Pancreas (tissue), 10 donors: ENCODE results near the gene LHX5. TPM values are rescaled to one million over a fixed set of nuclear protein-coding genes. Genes with fewer than 3 reads are reported as not detected.
"Not testable (repeated sequence)": the region's sequence is repeated elsewhere in the genome, so short reads cannot be mapped to it uniquely, and the experiment has no call there.

ENCODE experiments used
- ATAC-seq, 4 donors: fragments of 200-7000 bp; cut with Tn5 transposase; one replicate each; pipeline versions ENCODE4 v1.8.0 to v1.9.1; 2020; ENCODE audit warnings: mild to moderate bottlenecking in 4 of 4, moderate library complexity in 4 of 4
- DNase-seq, 6 donors: peaks; one replicate each; pipeline ENCODE4 v3.0.0-alpha.2; 2020
- FAIRE-seq: peaks from 2 replicates; lab custom pipeline; 2012; peaks lifted over from hg19 to GRCh38; lab: Jason Lieb, UNC
- H3K27ac ChIP-seq, 4 donors: fragments of 200-600 bp; sonication (generic); 1 replicate in 3 of 4; 2 replicates in 1 of 4; pipeline versions ENCODE4 v1.5.0 to v1.8.0; 2020
- H3K27me3 ChIP-seq, 4 donors: fragments of 200-600 bp; one replicate each; pipeline ENCODE4 v1.8.0; 2021
- H3K36me3 ChIP-seq, 3 donors: fragments of 200-600 bp; sonication (generic) in 1 of 3; one replicate each; pipeline versions ENCODE4 v1.5.0 to v1.8.0; 2020 to 2021
- H3K4me1 ChIP-seq, 3 donors: fragments of 200-600 bp; one replicate each; pipeline ENCODE4 v1.8.0; 2021
- H3K4me3 ChIP-seq, 4 donors: fragments of 200-600 bp; sonication (generic) in 2 of 4; one replicate each; pipeline versions ENCODE4 v1.5.0 to v1.8.0; 2020 to 2021
- H3K9me3 ChIP-seq, 4 donors: fragments of 200-600 bp; one replicate each; pipeline ENCODE4 v1.8.0; 2021
- CTCF ChIP-seq, 4 donors: fragments of 200-600 bp; sonication (generic) in 3 of 4; IDR thresholded peaks; one replicate each; pipeline versions ENCODE4 v1.5.0 to v1.8.0; 2021; ENCODE audit warnings: antibody characterized with exemption in 4 of 4
- WGBS, 2 donors: extraction: QIAGEN DNeasy Blood & Tissue Kit; methylation state at CpG; one replicate each; pipeline ENCODE4 v1.1.7; 2013; 5-methylcytosine and 5-hydroxymethylcytosine counted together
- intact Hi-C, 3 donors: fragments of 100-400 bp; cut with DNase I; formaldehyde crosslinking; loops; one replicate each; pipeline versions ENCODE4 v1.11.1 to v1.14.2; 2022
- polyA plus RNA-seq, 2 donors: library from polyadenylated mRNA; stranded (reverse); fragments of 200-250 nt; gene quantifications; one replicate each; pipeline ENCODE4 v1.2.3, GENCODE V29; 2013
- total RNA-seq, 6 donors: library from RNA; stranded (reverse); fragmentation: NEBNext Ultra II Directional in 4 of 6; extraction: Animal tissue kit (Norgen Biotek cat#: 25700) in 4 of 6; gene quantifications; one replicate each; pipeline versions ENCODE4 v1.2.1 to v1.2.4, GENCODE V29; 2021 to 2023
- donor health status: healthy with polysubstance abuse.
- donor health status: DM: no; HTN: no; CAD: no; lungs with moderate emphysema.
- donor health status: DM: no; HTN: no; CAD: no.
- donor health status: control.
- donor health status: control.
- donor health status: Bipolar disorder and iron deficiency.
- donor health status: DM: yes; HTN: yes; CAD: no.
- donor health status: DM: no; HTN: no; CAD: no.
- donor health status: DM: no; HTN: no; CAD: no.
- donor health status: DM: yes; HTN: yes; CAD: no.

The LHX5 gene
- total and polyA plus RNA-seq, 8 donors, result not detected

- no peak for FAIRE-seq
- TF ChIP-seq CTCF (IDR thresholded peaks at IDR 0.05), result no peak
- WGBS, 2 donors, result 14 to 17% methylated on average over 8 of the region's 8 CpGs
These were observed 28.6 kb upstream of the LHX5 start for GRCh38 chr12:113500306-113500675.

GRCh38 chr12:113498490-113498889 lies 26.8 kb upstream of the LHX5 start:
- FAIRE-seq (no peak), DNase-seq (no peak), ATAC-seq (no peak)
- Histone ChIP-seq H3K27me3 (peaks cover 0 to 10% (median 0%) of the 10 kb centered on the region in 4 donors), H3K9me3 (no peaks in the 10 kb centered on the region), H3K4me1 (no peaks in the 10 kb centered on the region), H3K4me3 (no peak overlapping the region), H3K36me3 (no peaks in the 10 kb centered on the region), H3K27ac (no peak overlapping the region)
- intact Hi-C loops, result no loop called here
- TF ChIP-seq CTCF (IDR thresholded peaks at IDR 0.05), result no peak
- 23 to 36% methylated on average over 4 of the region's 4 CpGs for WGBS, 2 donors

More at GRCh38 chr12:113500306-113500675, 28.6 kb upstream of the LHX5 start:
- H3K36me3 ChIP-seq, result no peaks in the 10 kb centered on the region
- peaks cover 0 to 10% (median 0%) of the 10 kb centered on the region in 4 donors for H3K27me3 ChIP-seq
- no peak for DNase-seq
- H3K27ac ChIP-seq, result no peak overlapping the region
- no peaks in the 10 kb centered on the region for H3K4me1 ChIP-seq
- no peak for ATAC-seq
- H3K4me3 ChIP-seq, result no peak overlapping the region
- no peaks in the 10 kb centered on the region for H3K9me3 ChIP-seq
- intact Hi-C loops, result no loop called here

- Histone ChIP-seq H3K4me3 (no peak overlapping the region), H3K27ac (no peak overlapping the region), H3K36me3 (no peaks in the 10 kb centered on the region), H3K9me3 (no peaks in the 10 kb centered on the region), H3K27me3 (peaks cover 0 to 10% (median 0%) of the 10 kb centered on the region in 4 donors), H3K4me1 (no peaks in the 10 kb centered on the region)
- TF ChIP-seq CTCF (IDR thresholded peaks at IDR 0.05), result no peak
- ATAC-seq (no peak), DNase-seq (no peak), FAIRE-seq (no peak)
- 17 to 21% methylated on average over 7 of the region's 7 CpGs for WGBS, 2 donors
- intact Hi-C loops, result no loop called here
These were observed 26.0 kb upstream of the LHX5 start for GRCh38 chr12:113497693-113498092.

GRCh38 chr12:113495941-113496340 lies 24.3 kb upstream of the LHX5 start:
- H3K4me1 ChIP-seq, H3K36me3 ChIP-seq, H3K27me3 ChIP-seq, H3K4me3 ChIP-seq, H3K9me3 ChIP-seq, intact Hi-C loops, DNase-seq, H3K27ac ChIP-seq, ATAC-seq, FAIRE-seq: not testable (repeated sequence)
- WGBS, 2 donors, result 73 to 89% methylated on average over 6 of the region's 6 CpGs

- no peaks in the 10 kb centered on the region for H3K4me1 ChIP-seq
- FAIRE-seq, result no peak
- H3K27me3 ChIP-seq, result no peaks in the 10 kb centered on the region
- TF ChIP-seq CTCF (IDR thresholded peaks at IDR 0.05), result no peak
- WGBS, 2 donors, result 51 to 65% methylated on average over 3 of the region's 3 CpGs
- H3K27ac ChIP-seq, result no peak overlapping the region
- H3K9me3 ChIP-seq, result no peaks in the 10 kb centered on the region
- no peak for ATAC-seq
- DNase-seq, result no peak
- no peak overlapping the region for H3K4me3 ChIP-seq
- intact Hi-C loops, result no loop called here
- no peaks in the 10 kb centered on the region for H3K36me3 ChIP-seq
These were observed 16.7 kb upstream of the LHX5 start for GRCh38 chr12:113488322-113488721.
